K562 (cell line): ENCODE data around the gene EFNA2. TPM values are rescaled to one million over a fixed set of nuclear protein-coding genes. Genes with fewer than 3 reads are reported as not detected.

Experiments
- ARNT ChIP-seq, 2 experiments: fragments of 450-650 bp; IDR thresholded peaks; 2 replicates each; pipeline ENCODE4 v1.6.1; 2016; ENCODE audit warnings: mild to moderate bottlenecking in 1 of 2
- HNRNPL ChIP-seq: fragments of 200-400 bp; formaldehyde crosslinking; IDR thresholded peaks from 2 replicates; pipeline ENCODE4 v1.6.1; 2017; ENCODE audit warnings: low read depth, mild to moderate bottlenecking, low read length
- MEIS2 ChIP-seq: fragments of 450-650 bp; IDR thresholded peaks from 2 replicates; pipeline ENCODE4 v1.6.1; 2014; ENCODE audit warnings: mild to moderate bottlenecking; ENCODE audit not compliant: partially characterized antibody
- OTX1 ChIP-seq: fragments of 450-650 bp; formaldehyde crosslinking; IDR thresholded peaks from 2 replicates; pipeline ENCODE4 v1.4.0; 2022; ENCODE audit warnings: mild to moderate bottlenecking
- PRMT5 ChIP-seq: sonication (generic); formaldehyde crosslinking; IDR thresholded peaks from 2 replicates; pipeline ENCODE4 v1.5.0; 2020; ENCODE audit warnings: missing genetic modification reagents
- SP2 ChIP-seq: IDR thresholded peaks from 2 replicates; pipeline ENCODE4 v1.6.1; 2011; ENCODE audit warnings: mild to moderate bottlenecking, low read depth, low read length, moderate library complexity; ENCODE audit not compliant: poor library complexity, severe bottlenecking; ENCODE audit errors: extremely low read depth
- SREBF1 ChIP-seq: fragments of 150-350 bp; IDR thresholded peaks from 2 replicates; pipeline ENCODE4 v1.6.1; 2014; ENCODE audit warnings: antibody characterized with exemption, low read depth, low read length, borderline replicate concordance
- SRSF3 ChIP-seq: fragments of 200-400 bp; formaldehyde crosslinking; IDR thresholded peaks from 2 replicates; pipeline ENCODE4 v1.6.1; 2016; ENCODE audit warnings: mild to moderate bottlenecking, low read length, moderate library complexity; ENCODE audit not compliant: insufficient read depth
- STAT5B ChIP-seq: fragments of 250-450 bp; sonication (Bioruptor Pico); IDR thresholded peaks from 2 replicates; pipeline ENCODE4 v1.8.0; 2021; ENCODE audit warnings: mild to moderate bottlenecking, inconsistent platforms
- polyA plus RNA-seq, 8 experiments: library from polyadenylated mRNA; depleted of rRNA in 4 of 8; stranded (reverse) in 5 of 8; unstranded in 3 of 8; fragments of >200 nt; fragmentation: Nextera tagmentation in 2 of 8; fragmentation: Illumina TruSeq in 1 of 8; extraction: Ambion mirVana in 2 of 8; extraction: Trizol in 1 of 8; gene quantifications; 2 replicates each; pipeline versions ENCODE4 v1.2.1 to v1.2.3, GENCODE V29; 2011 to 2014; ENCODE audit warnings: inconsistent platforms in 1 of 8, missing spikeins in 1 of 8
- total RNA-seq, 7 experiments: library from RNA; depleted of rRNA in 6 of 7; stranded (reverse); fragments of >200 nt in 6 of 7; fragmentation: Illumina TruSeq in 2 of 7; extraction: Trizol in 2 of 7; gene quantifications; 2 replicates each; pipeline versions ENCODE4 v1.2.1 to v1.2.3, GENCODE V29; 2011 to 2021; ENCODE audit warnings: low replicate concordance in 1 of 7
- TF ChIP-seq, protein P1 (sequence below): fragments of 250-450 bp; sonication (Bioruptor Pico); IDR thresholded peaks from 2 replicates; pipeline ENCODE4 v1.8.0; 2021; ENCODE audit warnings: borderline replicate concordance, mild to moderate bottlenecking, moderate library complexity; ENCODE audit not compliant: poor library complexity, severe bottlenecking
- TF ChIP-seq, protein P2 (sequence below), 2 experiments: fragments of 450-650 bp in 1 of 2; sonication (generic) in 1 of 2; formaldehyde crosslinking in 1 of 2; IDR thresholded peaks; 2 replicates each; pipeline versions ENCODE4 v1.7.1 to v1.9.0; 2016 to 2022; ENCODE audit warnings: inconsistent platforms in 1 of 2, mild to moderate bottlenecking in 1 of 2, missing genetic modification reagents in 1 of 2
- TF ChIP-seq, protein P3 (sequence below), 2 experiments: IDR thresholded peaks; 2 replicates each; pipeline ENCODE4 v1.6.1; 2012; ENCODE audit warnings: improper control_type of control experiment in 2 of 2, low read depth in 2 of 2, low read length in 2 of 2, borderline replicate concordance in 1 of 2

The EFNA2 gene
- total and polyA plus RNA-seq, 9 of the 15 experiments (the other 6 are each of a cell fraction or from before 2014, with no cell fraction given), result 0.11 to 0.44 (median 0.15) TPM; not detected in 6

DNA sequence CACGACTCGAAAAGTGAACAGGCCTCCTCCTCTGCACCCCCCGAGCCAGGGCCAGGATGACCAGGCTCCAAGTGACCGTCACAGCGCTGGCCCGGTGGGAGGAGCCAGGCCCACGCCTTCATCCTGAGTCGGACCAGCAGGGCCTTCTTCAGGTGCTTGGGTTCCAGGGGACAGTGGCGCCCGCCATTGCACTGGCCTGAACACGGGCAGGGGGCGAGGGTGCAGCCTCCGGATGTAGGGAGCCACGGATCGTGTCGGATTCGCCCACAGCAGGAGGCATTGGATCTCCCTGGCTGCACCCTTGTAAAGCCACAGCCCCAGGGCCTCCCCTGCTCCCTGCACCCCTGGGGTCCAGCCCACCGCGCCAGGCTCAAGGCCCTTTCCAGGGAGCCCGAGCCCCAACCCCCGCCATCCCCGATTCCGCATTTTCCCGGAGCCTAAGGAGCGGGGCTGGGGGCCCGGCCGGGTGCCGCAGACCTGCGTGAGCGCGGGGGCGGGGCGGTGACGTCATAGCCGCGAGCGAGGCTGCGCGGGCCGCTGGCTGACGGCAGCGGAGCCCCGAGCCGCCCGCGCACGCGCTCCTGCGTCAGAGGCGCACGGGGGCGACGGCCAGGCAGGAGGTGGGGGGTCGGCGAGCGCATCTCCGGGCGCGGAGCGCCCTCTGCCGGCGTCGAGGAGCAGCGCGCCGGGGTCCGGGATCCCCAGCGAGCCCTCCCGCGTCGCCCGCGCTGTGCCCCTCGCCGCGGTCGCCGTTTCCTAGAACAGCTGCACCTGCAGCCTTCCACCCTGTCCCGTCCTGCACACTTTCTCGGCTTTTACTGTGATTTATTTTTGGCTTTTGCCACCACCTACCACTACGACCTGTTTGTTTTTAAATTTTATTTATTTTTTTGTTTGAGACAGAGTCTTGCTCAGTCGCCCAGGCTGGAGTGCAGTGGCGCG lies 45.6 kb upstream of the EFNA2 start (continued):
- TF ChIP-seq, protein P1, sequence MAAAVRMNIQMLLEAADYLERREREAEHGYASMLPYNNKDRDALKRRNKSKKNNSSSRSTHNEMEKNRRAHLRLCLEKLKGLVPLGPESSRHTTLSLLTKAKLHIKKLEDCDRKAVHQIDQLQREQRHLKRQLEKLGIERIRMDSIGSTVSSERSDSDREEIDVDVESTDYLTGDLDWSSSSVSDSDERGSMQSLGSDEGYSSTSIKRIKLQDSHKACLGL (CRISPR knock-in tag), result no peak
- no peak for TF ChIP-seq PRMT5
- TF ChIP-seq OTX1 (CRISPR knock-in tag), result peak; percentile 31; the same call in 1 of the 2 replicates
- no peak for TF ChIP-seq HNRNPL
- TF ChIP-seq SRSF3, result no peak
- no peak for TF ChIP-seq STAT5B (CRISPR knock-in tag)
- no peak for TF ChIP-seq SP2
- TF ChIP-seq, protein P2, sequence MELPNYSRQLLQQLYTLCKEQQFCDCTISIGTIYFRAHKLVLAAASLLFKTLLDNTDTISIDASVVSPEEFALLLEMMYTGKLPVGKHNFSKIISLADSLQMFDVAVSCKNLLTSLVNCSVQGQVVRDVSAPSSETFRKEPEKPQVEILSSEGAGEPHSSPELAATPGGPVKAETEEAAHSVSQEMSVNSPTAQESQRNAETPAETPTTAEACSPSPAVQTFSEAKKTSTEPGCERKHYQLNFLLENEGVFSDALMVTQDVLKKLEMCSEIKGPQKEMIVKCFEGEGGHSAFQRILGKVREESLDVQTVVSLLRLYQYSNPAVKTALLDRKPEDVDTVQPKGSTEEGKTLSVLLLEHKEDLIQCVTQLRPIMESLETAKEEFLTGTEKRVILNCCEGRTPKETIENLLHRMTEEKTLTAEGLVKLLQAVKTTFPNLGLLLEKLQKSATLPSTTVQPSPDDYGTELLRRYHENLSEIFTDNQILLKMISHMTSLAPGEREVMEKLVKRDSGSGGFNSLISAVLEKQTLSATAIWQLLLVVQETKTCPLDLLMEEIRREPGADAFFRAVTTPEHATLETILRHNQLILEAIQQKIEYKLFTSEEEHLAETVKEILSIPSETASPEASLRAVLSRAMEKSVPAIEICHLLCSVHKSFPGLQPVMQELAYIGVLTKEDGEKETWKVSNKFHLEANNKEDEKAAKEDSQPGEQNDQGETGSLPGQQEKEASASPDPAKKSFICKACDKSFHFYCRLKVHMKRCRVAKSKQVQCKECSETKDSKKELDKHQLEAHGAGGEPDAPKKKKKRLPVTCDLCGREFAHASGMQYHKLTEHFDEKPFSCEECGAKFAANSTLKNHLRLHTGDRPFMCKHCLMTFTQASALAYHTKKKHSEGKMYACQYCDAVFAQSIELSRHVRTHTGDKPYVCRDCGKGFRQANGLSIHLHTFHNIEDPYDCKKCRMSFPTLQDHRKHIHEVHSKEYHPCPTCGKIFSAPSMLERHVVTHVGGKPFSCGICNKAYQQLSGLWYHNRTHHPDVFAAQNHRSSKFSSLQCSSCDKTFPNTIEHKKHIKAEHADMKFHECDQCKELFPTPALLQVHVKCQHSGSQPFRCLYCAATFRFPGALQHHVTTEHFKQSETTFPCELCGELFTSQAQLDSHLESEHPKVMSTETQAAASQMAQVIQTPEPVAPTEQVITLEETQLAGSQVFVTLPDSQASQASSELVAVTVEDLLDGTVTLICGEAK (IDR thresholded peaks at IDR 0.05), result 0 out of 2 replicates have a peak, but pooled peaks have one; percentile 17
- TF ChIP-seq, protein P2 (CRISPR knock-in tag; IDR thresholded peaks at IDR 0.05), result no peak
- TF ChIP-seq ARNT (IDR thresholded peaks at IDR 0.05), result no peak
- TF ChIP-seq SREBF1, result no peak
- TF ChIP-seq, protein P3, sequence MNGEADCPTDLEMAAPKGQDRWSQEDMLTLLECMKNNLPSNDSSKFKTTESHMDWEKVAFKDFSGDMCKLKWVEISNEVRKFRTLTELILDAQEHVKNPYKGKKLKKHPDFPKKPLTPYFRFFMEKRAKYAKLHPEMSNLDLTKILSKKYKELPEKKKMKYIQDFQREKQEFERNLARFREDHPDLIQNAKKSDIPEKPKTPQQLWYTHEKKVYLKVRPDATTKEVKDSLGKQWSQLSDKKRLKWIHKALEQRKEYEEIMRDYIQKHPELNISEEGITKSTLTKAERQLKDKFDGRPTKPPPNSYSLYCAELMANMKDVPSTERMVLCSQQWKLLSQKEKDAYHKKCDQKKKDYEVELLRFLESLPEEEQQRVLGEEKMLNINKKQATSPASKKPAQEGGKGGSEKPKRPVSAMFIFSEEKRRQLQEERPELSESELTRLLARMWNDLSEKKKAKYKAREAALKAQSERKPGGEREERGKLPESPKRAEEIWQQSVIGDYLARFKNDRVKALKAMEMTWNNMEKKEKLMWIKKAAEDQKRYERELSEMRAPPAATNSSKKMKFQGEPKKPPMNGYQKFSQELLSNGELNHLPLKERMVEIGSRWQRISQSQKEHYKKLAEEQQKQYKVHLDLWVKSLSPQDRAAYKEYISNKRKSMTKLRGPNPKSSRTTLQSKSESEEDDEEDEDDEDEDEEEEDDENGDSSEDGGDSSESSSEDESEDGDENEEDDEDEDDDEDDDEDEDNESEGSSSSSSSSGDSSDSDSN (IDR thresholded peaks at IDR 0.05; ENCODE audit: borderline replicate concordance in 1 of 2, low read depth in 2 of 2, low read length in 2 of 2), result no peak
- TF ChIP-seq MEIS2, result peak; percentile 89
